Measurements from ENCODE around the gene EAF2. TPM values are rescaled to one million over a fixed set of nuclear protein-coding genes. Genes with fewer than 3 reads are reported as not detected.

EAF2 gene
- total and polyA plus RNA-seq, 2 of the 13 experiments (the other 11 are each of a cell fraction or from before 2014, with no cell fraction given), result 4.0 to 14.6 TPM

DNA sequence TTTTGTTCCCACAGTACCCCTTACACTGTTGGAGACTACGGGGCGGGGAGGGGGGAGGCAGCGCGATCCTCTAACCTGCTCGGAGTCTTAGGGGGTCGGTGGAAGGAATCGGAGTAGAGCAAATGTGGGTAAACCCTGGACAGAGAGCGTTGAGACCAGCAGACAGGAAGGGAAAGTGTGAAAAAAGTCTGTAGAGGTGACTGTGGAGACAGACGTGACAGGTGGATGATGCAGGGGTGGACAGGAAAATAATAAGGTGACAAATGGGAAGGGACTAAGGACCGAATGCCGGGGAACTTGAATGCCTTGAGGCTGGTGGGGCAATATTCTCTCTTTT, 424 bp downstream of the EAF2 start:
- POLR2A ChIA-PET, result interaction anchor here (0.8 to 1.4 kb wide), 2 partner anchors 8 to 86 kb away, joined by 3 to 5 read pairs; partner anchors contain the start of gene GOLGB1
- CTCF ChIA-PET (ENCODE audit: low intra/inter-chr PET ratio, low total read pairs), result no interaction called here
- Histone ChIP-seq H3K36me3 (replicated peaks in 1 of 2; ENCODE audit: control insufficient read depth in 1 of 2, insufficient read depth in 2 of 2, low read length in 2 of 2) (no peaks in the 10 kb centered on the region; a peak in 1 of 5 replicates), H4K20me1 (ENCODE audit: insufficient read depth, low read length) (no peaks in the 10 kb centered on the region), H3K9me3 (ENCODE audit: low read length) (no peaks in the 10 kb centered on the region), H2AFZ (ENCODE audit: low read length) (peak overlapping the region; percentile 52), H3K27ac (ENCODE audit: extremely low read length, insufficient read depth, low read length) (peak overlapping the region; percentile 79), H3K4me1 (ENCODE audit: insufficient read depth, low read length) (peaks cover 36% of the 10 kb centered on the region), H3K4me2 (ENCODE audit: low read depth, low read length) (peak overlapping the region; percentile 83), H3K27me3 (ENCODE audit: control insufficient read depth in 1 of 2, insufficient read depth in 2 of 2, low read length in 2 of 2) (no peaks in the 10 kb centered on the region), H3K4me3 (replicated peaks in 1 of 3; ENCODE audit: insufficient read depth in 1 of 3, low read depth in 2 of 3, low read length in 3 of 3) (peak overlapping the region; percentile 66 to 85 (median 66)), H3K79me2 (ENCODE audit: insufficient read depth, low read length) (peaks cover 30% of the 10 kb centered on the region), H3K9ac (ENCODE audit: insufficient read depth, low read depth, low read length) (peak overlapping the region; percentile 91)
- intact Hi-C loops (cut with micrococcal nuclease; ENCODE audit: unreplicated experiment) (loop anchor here (10.0 kb wide), 1 partner anchor 91 kb away; the partner anchor contains the start of gene GOLGB1), in situ Hi-C loops (cut with HindIII; ENCODE audit: extremely low pct_ligation_motif_present, low pct_unique_long_range_greater_than_20kb) (no loop called here)
- no peak for DNase-seq (ENCODE audit: low spot score)
- TSS peak; percentile 80 for BruUV-seq (replicated peaks)
- ATAC-seq, result peak; percentile 45
- FAIRE-seq, result no peak
- 2% methylated on average over 11 of the region's 11 CpGs for WGBS (ENCODE audit: low lambda C conversion rate)
- TF ChIP-seq ZNF232 (CRISPR knock-in tag; IDR thresholded peaks at IDR 0.05; ENCODE audit: borderline replicate concordance) (no peak), ZNF354B (CRISPR knock-in tag; IDR thresholded peaks at IDR 0.05) (no peak), TBX3 (IDR thresholded peaks at IDR 0.05; ENCODE audit: borderline replicate concordance) (0 out of 2 replicates have a peak, but pooled peaks have one; percentile 10), SNAI1 (CRISPR knock-in tag; IDR thresholded peaks at IDR 0.05; ENCODE audit: borderline replicate concordance) (0 out of 2 replicates have a peak, but pooled peaks have one; percentile 9), ZNF468 (CRISPR knock-in tag; IDR thresholded peaks at IDR 0.05) (no peak), ZFAT (CRISPR knock-in tag; conservative IDR thresholded peaks at IDR 0.05) (no peak), TOPORS (CRISPR knock-in tag; IDR thresholded peaks at IDR 0.05) (no peak), ZNF572 (CRISPR knock-in tag; IDR thresholded peaks at IDR 0.05) (no peak), IKZF1 (IDR thresholded peaks at IDR 0.05) (no peak), GFI1 (CRISPR knock-in tag; IDR thresholded peaks at IDR 0.05; ENCODE audit: borderline replicate concordance) (no peak), ZFYVE20 (CRISPR knock-in tag; IDR thresholded peaks at IDR 0.05; ENCODE audit: borderline replicate concordance, low read depth) (no peak), ATF7 (IDR thresholded peaks at IDR 0.05) (no peak), ATF7 (CRISPR knock-in tag; IDR thresholded peaks at IDR 0.05) (no peak)
- TF ChIP-seq, protein P1, sequence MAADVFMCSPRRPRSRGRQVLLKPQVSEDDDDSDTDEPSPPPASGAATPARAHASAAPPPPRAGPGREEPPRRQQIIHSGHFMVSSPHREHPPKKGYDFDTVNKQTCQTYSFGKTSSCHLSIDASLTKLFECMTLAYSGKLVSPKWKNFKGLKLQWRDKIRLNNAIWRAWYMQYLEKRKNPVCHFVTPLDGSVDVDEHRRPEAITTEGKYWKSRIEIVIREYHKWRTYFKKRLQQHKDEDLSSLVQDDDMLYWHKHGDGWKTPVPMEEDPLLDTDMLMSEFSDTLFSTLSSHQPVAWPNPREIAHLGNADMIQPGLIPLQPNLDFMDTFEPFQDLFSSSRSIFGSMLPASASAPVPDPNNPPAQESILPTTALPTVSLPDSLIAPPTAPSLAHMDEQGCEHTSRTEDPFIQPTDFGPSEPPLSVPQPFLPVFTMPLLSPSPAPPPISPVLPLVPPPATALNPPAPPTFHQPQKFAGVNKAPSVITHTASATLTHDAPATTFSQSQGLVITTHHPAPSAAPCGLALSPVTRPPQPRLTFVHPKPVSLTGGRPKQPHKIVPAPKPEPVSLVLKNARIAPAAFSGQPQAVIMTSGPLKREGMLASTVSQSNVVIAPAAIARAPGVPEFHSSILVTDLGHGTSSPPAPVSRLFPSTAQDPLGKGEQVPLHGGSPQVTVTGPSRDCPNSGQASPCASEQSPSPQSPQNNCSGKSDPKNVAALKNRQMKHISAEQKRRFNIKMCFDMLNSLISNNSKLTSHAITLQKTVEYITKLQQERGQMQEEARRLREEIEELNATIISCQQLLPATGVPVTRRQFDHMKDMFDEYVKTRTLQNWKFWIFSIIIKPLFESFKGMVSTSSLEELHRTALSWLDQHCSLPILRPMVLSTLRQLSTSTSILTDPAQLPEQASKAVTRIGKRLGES (CRISPR knock-in tag; IDR thresholded peaks at IDR 0.05; ENCODE audit: borderline replicate concordance), result no peak
- TF ChIP-seq, protein P2, sequence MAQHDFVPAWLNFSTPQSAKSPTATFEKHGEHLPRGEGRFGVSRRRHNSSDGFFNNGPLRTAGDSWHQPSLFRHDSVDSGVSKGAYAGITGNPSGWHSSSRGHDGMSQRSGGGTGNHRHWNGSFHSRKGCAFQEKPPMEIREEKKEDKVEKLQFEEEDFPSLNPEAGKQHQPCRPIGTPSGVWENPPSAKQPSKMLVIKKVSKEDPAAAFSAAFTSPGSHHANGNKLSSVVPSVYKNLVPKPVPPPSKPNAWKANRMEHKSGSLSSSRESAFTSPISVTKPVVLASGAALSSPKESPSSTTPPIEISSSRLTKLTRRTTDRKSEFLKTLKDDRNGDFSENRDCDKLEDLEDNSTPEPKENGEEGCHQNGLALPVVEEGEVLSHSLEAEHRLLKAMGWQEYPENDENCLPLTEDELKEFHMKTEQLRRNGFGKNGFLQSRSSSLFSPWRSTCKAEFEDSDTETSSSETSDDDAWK (CRISPR knock-in tag; IDR thresholded peaks at IDR 0.05), result no peak
- TF ChIP-seq, protein P3, sequence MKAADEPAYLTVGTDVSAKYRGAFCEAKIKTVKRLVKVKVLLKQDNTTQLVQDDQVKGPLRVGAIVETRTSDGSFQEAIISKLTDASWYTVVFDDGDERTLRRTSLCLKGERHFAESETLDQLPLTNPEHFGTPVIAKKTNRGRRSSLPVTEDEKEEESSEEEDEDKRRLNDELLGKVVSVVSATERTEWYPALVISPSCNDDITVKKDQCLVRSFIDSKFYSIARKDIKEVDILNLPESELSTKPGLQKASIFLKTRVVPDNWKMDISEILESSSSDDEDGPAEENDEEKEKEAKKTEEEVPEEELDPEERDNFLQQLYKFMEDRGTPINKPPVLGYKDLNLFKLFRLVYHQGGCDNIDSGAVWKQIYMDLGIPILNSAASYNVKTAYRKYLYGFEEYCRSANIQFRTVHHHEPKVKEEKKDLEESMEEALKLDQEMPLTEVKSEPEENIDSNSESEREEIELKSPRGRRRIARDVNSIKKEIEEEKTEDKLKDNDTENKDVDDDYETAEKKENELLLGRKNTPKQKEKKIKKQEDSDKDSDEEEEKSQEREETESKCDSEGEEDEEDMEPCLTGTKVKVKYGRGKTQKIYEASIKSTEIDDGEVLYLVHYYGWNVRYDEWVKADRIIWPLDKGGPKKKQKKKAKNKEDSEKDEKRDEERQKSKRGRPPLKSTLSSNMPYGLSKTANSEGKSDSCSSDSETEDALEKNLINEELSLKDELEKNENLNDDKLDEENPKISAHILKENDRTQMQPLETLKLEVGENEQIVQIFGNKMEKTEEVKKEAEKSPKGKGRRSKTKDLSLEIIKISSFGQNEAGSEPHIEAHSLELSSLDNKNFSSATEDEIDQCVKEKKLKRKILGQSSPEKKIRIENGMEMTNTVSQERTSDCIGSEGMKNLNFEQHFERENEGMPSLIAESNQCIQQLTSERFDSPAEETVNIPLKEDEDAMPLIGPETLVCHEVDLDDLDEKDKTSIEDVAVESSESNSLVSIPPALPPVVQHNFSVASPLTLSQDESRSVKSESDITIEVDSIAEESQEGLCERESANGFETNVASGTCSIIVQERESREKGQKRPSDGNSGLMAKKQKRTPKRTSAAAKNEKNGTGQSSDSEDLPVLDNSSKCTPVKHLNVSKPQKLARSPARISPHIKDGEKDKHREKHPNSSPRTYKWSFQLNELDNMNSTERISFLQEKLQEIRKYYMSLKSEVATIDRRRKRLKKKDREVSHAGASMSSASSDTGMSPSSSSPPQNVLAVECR (CRISPR knock-in tag; IDR thresholded peaks at IDR 0.05; ENCODE audit: borderline replicate concordance), result no peak
- TF ChIP-seq, protein P4, sequence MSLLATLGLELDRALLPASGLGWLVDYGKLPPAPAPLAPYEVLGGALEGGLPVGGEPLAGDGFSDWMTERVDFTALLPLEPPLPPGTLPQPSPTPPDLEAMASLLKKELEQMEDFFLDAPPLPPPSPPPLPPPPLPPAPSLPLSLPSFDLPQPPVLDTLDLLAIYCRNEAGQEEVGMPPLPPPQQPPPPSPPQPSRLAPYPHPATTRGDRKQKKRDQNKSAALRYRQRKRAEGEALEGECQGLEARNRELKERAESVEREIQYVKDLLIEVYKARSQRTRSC (CRISPR knock-in tag; IDR thresholded peaks at IDR 0.05; ENCODE audit: low read depth), result no peak

Measured in HepG2 (cell line).